Common myeloid progenitor, CD34-positive (primary cell): Measurements from ENCODE around the gene SYNDIG1.

Source experiments
- CTCF ChIA-PET: fragments of 350-600 bp; sonication (Branson Sonifier 250); formaldehyde crosslinking; loops from one replicate; lab custom pipeline; 2021; ENCODE audit warnings: antibody characterized with exemption; lab: Charles Lee
- POLR2A ChIA-PET: fragments of 350-600 bp; sonication (Branson Sonifier 250); formaldehyde crosslinking; loops from one replicate; lab custom pipeline; 2021; ENCODE audit warnings: antibody characterized with exemption; lab: Charles Lee
- DNase-seq, 3 donors: peaks; one replicate each; pipeline versions ENCODE4 v3.0.0 to v3.0.0-alpha.2; 2013
- H3K27ac ChIP-seq, 2 experiments: 1 replicate in 1 of 2; 2 replicates in 1 of 2; pipeline ENCODE4 v1.7.0; 2013; ENCODE audit warnings: inconsistent platforms in 2 of 2, low read length in 2 of 2, mild to moderate bottlenecking in 2 of 2, low read depth in 1 of 2, moderate library complexity in 1 of 2; ENCODE audit not compliant: severe bottlenecking in 2 of 2, insufficient read depth in 1 of 2, poor library complexity in 1 of 2
- H3K27me3 ChIP-seq, 5 experiments: replicated peaks in 2 of 5; 1 replicate in 3 of 5; 2 replicates in 2 of 5; pipeline versions ENCODE4 v1.6.1 to v1.7.0; 2013; ENCODE audit warnings: low read length in 4 of 5, mild to moderate bottlenecking in 2 of 5, moderate library complexity in 2 of 5, inconsistent platforms in 1 of 5; ENCODE audit not compliant: insufficient read depth in 5 of 5, control insufficient read depth in 4 of 5
- H3K36me3 ChIP-seq, 4 experiments: 1 replicate in 2 of 4; 2 replicates in 2 of 4; pipeline versions ENCODE4 v1.6.1 to v1.7.0; 2013; ENCODE audit warnings: low read length in 3 of 4, control low read depth in 1 of 4, mild to moderate bottlenecking in 1 of 4; ENCODE audit not compliant: control insufficient read depth in 4 of 4, insufficient read depth in 4 of 4
- H3K4me1 ChIP-seq, 4 experiments: 1 replicate in 3 of 4; 2 replicates in 1 of 4; pipeline versions ENCODE4 v1.6.1 to v1.7.1; 2013; ENCODE audit warnings: low read length in 3 of 4, mild to moderate bottlenecking in 3 of 4, control low read depth in 1 of 4, inconsistent platforms in 1 of 4, moderate library complexity in 1 of 4; ENCODE audit not compliant: control insufficient read depth in 4 of 4, insufficient read depth in 4 of 4; ENCODE audit errors: control extremely low read depth in 1 of 4
- H3K4me3 ChIP-seq, 7 experiments: 1 replicate in 4 of 7; 2 replicates in 3 of 7; pipeline versions ENCODE4 v1.5.1 to v1.7.0; 2013; ENCODE audit warnings: mild to moderate bottlenecking in 7 of 7, low read length in 6 of 7, moderate library complexity in 6 of 7, inconsistent platforms in 2 of 7, low read depth in 2 of 7, control low read depth in 1 of 7; ENCODE audit not compliant: insufficient read depth in 4 of 7, control insufficient read depth in 1 of 7; ENCODE audit errors: extremely low read depth in 1 of 7
- H3K9me3 ChIP-seq, 5 experiments: 1 replicate in 4 of 5; 2 replicates in 1 of 5; pipeline versions ENCODE4 v1.6.1 to v1.7.1; 2013; ENCODE audit warnings: low read length in 4 of 5, mild to moderate bottlenecking in 2 of 5, inconsistent platforms in 1 of 5, low read depth in 1 of 5, moderate library complexity in 1 of 5; ENCODE audit not compliant: control insufficient read depth in 4 of 5, insufficient read depth in 2 of 5; ENCODE audit errors: control extremely low read depth in 1 of 5
- WGBS: methylation state at CpG from one replicate; pipeline ENCODE4 v1.1.5; 2013; ENCODE audit not compliant: insufficient coverage; 5-methylcytosine and 5-hydroxymethylcytosine counted together

The SYNDIG1 gene

GRCh38 chr20:24583169-24583792 lies 113.9 kb downstream of the SYNDIG1 start:
- ChIA-PET CTCF (no interaction called here), POLR2A (no interaction called here)
- H3K27me3 ChIP-seq = no peaks in the 10 kb centered on the region
- no peaks in the 10 kb centered on the region for H3K9me3 ChIP-seq
- no peaks in the 10 kb centered on the region for H3K4me1 ChIP-seq
- 98% methylated on average over 13 of the region's 13 CpGs for WGBS
- H3K4me3 ChIP-seq = no peak overlapping the region
- DNase-seq = no peak
- no peak overlapping the region for H3K27ac ChIP-seq
- no peaks in the 10 kb centered on the region for H3K36me3 ChIP-seq

- no peaks in the 10 kb centered on the region for H3K4me1 ChIP-seq
- WGBS = 96% methylated on average over 9 of the region's 9 CpGs
- POLR2A ChIA-PET = no interaction called here
- CTCF ChIA-PET = no interaction called here
- no peak overlapping the region for H3K27ac ChIP-seq
- no peaks in the 10 kb centered on the region for H3K9me3 ChIP-seq
- no peaks in the 10 kb centered on the region for H3K36me3 ChIP-seq
- H3K4me3 ChIP-seq = no peak overlapping the region
- no peak for DNase-seq
- no peaks in the 10 kb centered on the region for H3K27me3 ChIP-seq
These were observed 114.6 kb downstream of the SYNDIG1 start for GRCh38 chr20:24584078-24584477.

- H3K36me3 ChIP-seq = no peaks in the 10 kb centered on the region
- no peaks in the 10 kb centered on the region for H3K9me3 ChIP-seq
- CTCF ChIA-PET = no interaction called here
- no peak overlapping the region for H3K27ac ChIP-seq
- POLR2A ChIA-PET = no interaction called here
- WGBS = 95% methylated on average over 19 of the region's 26 CpGs
- no peak for DNase-seq
- no peak overlapping the region for H3K4me3 ChIP-seq
- H3K27me3 ChIP-seq = no peaks in the 10 kb centered on the region
- H3K4me1 ChIP-seq = no peaks in the 10 kb centered on the region
These were observed 115.3 kb downstream of the SYNDIG1 start for GRCh38 chr20:24584538-24585356.

- no peaks in the 10 kb centered on the region for H3K9me3 ChIP-seq
- 100% methylated on average over 1 of the region's 10 CpGs for WGBS
- ChIA-PET CTCF (interaction anchor here (1.0 kb wide), 1 partner anchor 8 kb away, joined by 3 read pairs; no protein-coding TSS in a partner anchor), POLR2A (interaction anchor here (0.6 kb wide), 1 partner anchor 524 kb away, joined by 3 read pairs; no protein-coding TSS in a partner anchor)
- H3K36me3 ChIP-seq = no peaks in the 10 kb centered on the region
- no peak for DNase-seq
- no peak overlapping the region for H3K27ac ChIP-seq
- no peak overlapping the region for H3K4me3 ChIP-seq
- no peaks in the 10 kb centered on the region for H3K27me3 ChIP-seq
- no peaks in the 10 kb centered on the region for H3K4me1 ChIP-seq
These were observed 116.5 kb downstream of the SYNDIG1 start for GRCh38 chr20:24585796-24586522.

GRCh38 chr20:24586523-24586840 lies 117.1 kb downstream of the SYNDIG1 start:
- no peak overlapping the region for H3K27ac ChIP-seq
- no peaks in the 10 kb centered on the region for H3K9me3 ChIP-seq
- no peak for DNase-seq
- CTCF ChIA-PET = no interaction called here
- no peaks in the 10 kb centered on the region for H3K36me3 ChIP-seq
- POLR2A ChIA-PET = no interaction called here
- H3K4me1 ChIP-seq = no peaks in the 10 kb centered on the region
- 98% methylated on average over 5 of the region's 6 CpGs for WGBS
- H3K27me3 ChIP-seq = no peaks in the 10 kb centered on the region
- H3K4me3 ChIP-seq = no peak overlapping the region

GRCh38 chr20:24587384-24588046 lies 118.1 kb downstream of the SYNDIG1 start:
- Histone ChIP-seq H3K4me3 (no peak overlapping the region), H3K4me1 (no peaks in the 10 kb centered on the region), H3K27me3 (no peaks in the 10 kb centered on the region), H3K27ac (no peak overlapping the region), H3K36me3 (no peaks in the 10 kb centered on the region), H3K9me3 (no peaks in the 10 kb centered on the region)
- DNase-seq = no peak
- 98% methylated on average over 12 of the region's 12 CpGs for WGBS
- ChIA-PET CTCF (no interaction called here), POLR2A (no interaction called here)
